Muscle layer of colon (tissue), 2 donors: ENCODE results near the gene CD164.
"Not testable (repeated sequence)": the region's sequence is repeated elsewhere in the genome, so short reads cannot be mapped to it uniquely, and the experiment has no call there.

Source experiments
- H3K27ac ChIP-seq: one replicate; pipeline ENCODE4 v1.7.0; 2013; ENCODE audit warnings: low read depth, mild to moderate bottlenecking, low read length, moderate library complexity
- H3K27me3 ChIP-seq, 2 donors: one replicate each; pipeline ENCODE4 v1.7.0; 2013; ENCODE audit warnings: low read length in 2 of 2, mild to moderate bottlenecking in 2 of 2; ENCODE audit not compliant: insufficient read depth in 2 of 2, control insufficient read depth in 1 of 2
- H3K36me3 ChIP-seq: one replicate; pipeline ENCODE4 v1.7.0; 2013; ENCODE audit warnings: mild to moderate bottlenecking, low read length; ENCODE audit not compliant: insufficient read depth
- H3K4me1 ChIP-seq: one replicate; pipeline ENCODE4 v1.7.0; 2013; ENCODE audit warnings: mild to moderate bottlenecking, low read length; ENCODE audit not compliant: insufficient read depth
- H3K4me3 ChIP-seq, 2 donors: one replicate each; pipeline ENCODE4 v1.7.0; 2013; ENCODE audit warnings: low read length in 2 of 2, low read depth in 1 of 2, mild to moderate bottlenecking in 1 of 2, moderate library complexity in 1 of 2
- H3K9ac ChIP-seq: one replicate; pipeline ENCODE4 v1.7.0; 2013; ENCODE audit warnings: low read length
- H3K9me3 ChIP-seq: one replicate; pipeline ENCODE4 v1.7.0; 2013; ENCODE audit warnings: mild to moderate bottlenecking, low read length
- donor health status: abdominal sarcoma.
- donor health status: Adenocarcinoma of cecum.

CD164 gene

DNA sequence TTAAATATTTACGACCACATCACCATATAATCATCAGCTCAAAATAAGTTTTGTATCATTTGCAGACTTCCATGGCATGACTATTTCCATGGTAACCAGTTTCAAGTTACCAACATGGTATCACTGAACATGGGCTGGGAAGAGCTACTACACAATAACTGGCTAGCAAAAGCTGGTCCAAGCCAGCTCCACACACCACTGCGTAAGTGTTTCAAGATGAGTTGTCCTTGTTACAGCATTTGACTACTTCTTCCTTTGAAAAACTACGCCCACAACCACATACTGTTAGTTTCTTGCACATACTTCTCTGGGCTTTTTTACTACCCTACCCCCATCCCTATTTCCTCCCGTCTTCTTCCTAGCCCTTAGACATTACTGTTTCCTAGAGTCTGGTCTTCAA lies 8.5 kb downstream of the CD164 start:
- H3K27ac ChIP-seq = no peak overlapping the region
- no peak overlapping the region for H3K9ac ChIP-seq
- peaks cover 55% of the 10 kb centered on the region for H3K36me3 ChIP-seq
- no peaks in the 10 kb centered on the region for H3K9me3 ChIP-seq
- H3K27me3 ChIP-seq = no peaks in the 10 kb centered on the region
- no peak overlapping the region for H3K4me3 ChIP-seq
- peaks cover 4% of the 10 kb centered on the region for H3K4me1 ChIP-seq

DNA sequence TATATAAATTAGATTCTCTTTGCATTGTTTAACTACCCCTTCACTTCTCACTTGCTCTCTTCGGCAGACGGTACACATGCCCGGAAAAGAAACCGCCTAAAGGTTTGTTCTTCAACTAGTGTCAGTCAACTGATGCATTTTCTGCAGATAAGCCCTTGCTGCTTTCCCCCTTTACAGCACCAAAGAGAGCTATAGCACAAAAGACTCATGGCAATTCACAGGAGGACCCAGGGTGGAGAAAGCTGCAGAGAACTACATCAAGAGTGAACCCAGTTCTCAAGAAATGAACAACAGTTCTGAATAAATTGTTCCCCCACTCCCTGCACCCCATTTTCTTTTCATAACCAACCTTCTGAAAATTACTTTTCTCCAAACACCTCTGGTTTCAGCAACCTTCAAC lies 8.9 kb downstream of the CD164 start:
- Histone ChIP-seq H3K4me3 (no peak overlapping the region), H3K27ac (no peak overlapping the region), H3K27me3 (no peaks in the 10 kb centered on the region), H3K4me1 (peaks cover 3% of the 10 kb centered on the region), H3K9ac (no peak overlapping the region), H3K36me3 (peaks cover 59% of the 10 kb centered on the region), H3K9me3 (no peaks in the 10 kb centered on the region)

DNA sequence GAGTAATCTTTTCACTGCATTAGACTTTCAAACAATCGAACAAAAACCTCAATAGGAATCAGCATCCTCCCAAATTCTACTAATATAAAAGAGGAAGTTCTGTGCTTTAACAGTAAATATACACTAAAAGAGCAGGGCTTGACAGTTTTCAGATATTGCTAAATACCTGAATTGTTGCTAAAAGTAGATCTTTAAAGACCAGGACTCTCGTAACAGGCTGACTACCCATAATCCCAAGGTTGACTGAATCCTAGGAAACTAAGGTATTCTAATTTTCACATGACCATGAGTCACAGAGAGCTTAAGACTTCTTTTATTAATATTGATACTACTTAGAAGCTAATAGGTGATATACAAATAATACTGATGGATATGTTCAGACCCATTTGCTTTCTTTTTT lies 10.1 kb downstream of the CD164 start:
- H3K36me3 ChIP-seq = peaks cover 64% of the 10 kb centered on the region

DNA sequence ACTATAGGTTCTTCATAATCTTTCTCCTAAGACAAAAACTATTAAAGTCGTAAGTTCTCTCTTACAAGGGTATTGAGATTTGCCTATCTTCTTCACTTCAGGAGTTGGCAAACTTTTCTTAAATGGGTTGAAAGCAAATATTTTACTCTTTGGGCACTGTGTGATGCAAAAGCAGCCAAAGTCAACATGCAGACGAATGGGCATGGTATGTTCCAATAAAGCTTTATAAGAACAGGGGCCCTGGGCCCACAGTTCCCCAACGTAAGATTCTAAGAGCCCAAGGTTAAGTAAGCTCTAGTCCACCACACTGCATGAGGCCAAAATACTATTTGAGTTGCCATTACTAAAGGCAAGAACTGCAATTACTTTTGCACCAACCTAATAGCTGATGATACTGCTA lies 11.5 kb downstream of the CD164 start:
- Histone ChIP-seq H3K9ac (no peak overlapping the region), H3K4me3 (no peak overlapping the region), H3K9me3 (no peaks in the 10 kb centered on the region), H3K27ac (no peak overlapping the region), H3K4me1 (no peaks in the 10 kb centered on the region), H3K36me3 (peaks cover 58% of the 10 kb centered on the region), H3K27me3 (no peaks in the 10 kb centered on the region)

More for the DNA sequence above, 10.1 kb downstream of the CD164 start:
- Histone ChIP-seq H3K27me3 (no peaks in the 10 kb centered on the region), H3K4me3 (no peak overlapping the region), H3K4me1 (no peaks in the 10 kb centered on the region), H3K9me3 (no peaks in the 10 kb centered on the region), H3K27ac (no peak overlapping the region), H3K9ac (no peak overlapping the region)

DNA sequence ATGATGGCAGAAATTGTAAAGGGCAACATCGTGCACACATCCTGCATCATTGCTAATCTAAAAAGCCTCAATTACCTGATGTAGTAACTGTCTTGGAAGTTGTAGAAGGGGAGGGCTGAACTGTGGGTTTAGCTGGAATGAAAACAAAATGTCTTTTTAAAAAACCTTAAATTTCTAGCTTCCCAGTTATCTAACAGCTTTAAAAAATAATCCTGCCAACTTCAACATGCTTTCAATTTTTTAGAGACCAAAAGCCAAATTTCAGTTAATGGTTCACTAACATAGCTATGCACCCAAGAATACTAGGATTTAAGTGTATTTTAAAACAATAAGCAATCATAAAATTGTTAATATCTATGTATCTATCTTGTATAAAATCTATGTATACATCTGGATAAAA lies 11.9 kb downstream of the CD164 start:
- no peak overlapping the region for H3K4me3 ChIP-seq
- H3K27me3 ChIP-seq = no peaks in the 10 kb centered on the region
- H3K4me1 ChIP-seq = no peaks in the 10 kb centered on the region
- H3K36me3 ChIP-seq = peaks cover 56% of the 10 kb centered on the region
- H3K9me3 ChIP-seq = no peaks in the 10 kb centered on the region
- no peak overlapping the region for H3K9ac ChIP-seq
- no peak overlapping the region for H3K27ac ChIP-seq

DNA sequence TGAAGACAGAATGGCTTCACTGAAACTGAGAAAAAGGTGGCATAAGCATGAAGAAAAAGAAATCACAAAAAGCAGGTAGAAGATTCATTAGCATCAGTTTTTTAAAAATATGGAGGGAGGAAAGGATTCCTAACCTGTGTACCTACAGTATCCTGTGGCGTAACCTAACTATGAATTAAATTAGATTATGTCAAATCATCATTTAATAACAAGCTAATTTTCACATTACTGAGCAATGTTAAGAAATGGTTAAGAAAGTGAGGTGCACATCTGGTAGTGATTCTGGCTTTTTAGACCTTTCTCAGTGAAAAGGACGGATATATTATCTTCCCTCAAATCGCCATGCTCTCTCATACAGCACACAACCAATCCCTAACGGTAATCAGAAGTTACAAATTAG lies 12.5 kb downstream of the CD164 start:
- no peak overlapping the region for H3K9ac ChIP-seq
- H3K4me3 ChIP-seq = no peak overlapping the region
- no peaks in the 10 kb centered on the region for H3K9me3 ChIP-seq
- peaks cover 50% of the 10 kb centered on the region for H3K36me3 ChIP-seq
- H3K27me3 ChIP-seq = no peaks in the 10 kb centered on the region
- no peak overlapping the region for H3K27ac ChIP-seq
- H3K4me1 ChIP-seq = no peaks in the 10 kb centered on the region

DNA sequence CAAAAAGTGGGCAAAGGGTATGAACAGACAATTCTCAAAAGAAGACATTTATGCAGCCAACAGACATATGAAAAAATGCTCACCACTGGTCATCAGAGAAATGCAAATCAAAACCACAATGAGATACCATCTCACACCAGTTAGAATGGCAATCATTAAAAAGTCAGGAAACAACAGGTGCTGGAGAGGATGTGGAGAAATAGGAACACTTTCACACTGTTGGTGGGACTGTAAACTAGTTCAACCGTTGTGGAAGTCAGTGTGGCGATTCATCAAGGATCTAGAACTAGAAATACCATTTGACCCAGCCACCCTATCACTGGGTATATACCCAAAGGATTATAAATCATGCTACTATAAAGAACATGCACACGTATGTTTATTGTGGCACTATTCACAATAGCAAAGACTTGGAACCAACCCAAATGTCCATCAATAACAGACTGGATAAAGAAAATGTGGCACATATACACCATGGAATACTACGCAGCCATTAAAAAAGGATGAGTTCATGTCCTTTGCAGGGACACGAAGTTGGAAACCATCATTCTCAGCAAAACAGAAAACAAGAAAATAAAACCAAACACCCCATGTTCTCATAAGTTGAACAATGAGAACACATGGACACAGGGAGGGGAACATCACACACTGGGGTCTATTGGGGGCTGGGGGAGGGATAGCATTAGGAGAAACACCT lies 17.7 kb downstream of the CD164 start:
- H3K9ac ChIP-seq = not testable (repeated sequence)

DNA sequence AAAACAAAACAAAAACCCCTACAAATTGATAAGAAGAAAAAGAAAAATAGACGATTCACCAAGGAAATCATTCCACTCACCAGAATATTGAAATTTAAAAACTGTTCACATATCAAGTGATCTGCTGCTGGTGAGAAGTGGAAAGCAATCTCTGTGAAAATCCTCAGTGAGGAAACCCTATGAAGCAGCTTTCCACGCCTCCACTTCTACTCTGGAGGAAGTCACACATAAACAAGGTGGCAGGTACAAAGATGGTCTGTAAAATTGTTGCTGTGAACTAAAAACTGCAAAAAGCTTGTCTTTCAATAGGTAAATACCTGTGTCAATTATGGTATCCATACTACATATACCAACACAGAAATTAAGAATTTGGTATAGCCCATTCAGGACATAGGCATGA lies 18.5 kb downstream of the CD164 start:
- H3K27ac ChIP-seq = no peak overlapping the region
- no peak overlapping the region for H3K4me3 ChIP-seq
- H3K27me3 ChIP-seq = no peaks in the 10 kb centered on the region
- no peaks in the 10 kb centered on the region for H3K9me3 ChIP-seq
- no peak overlapping the region for H3K9ac ChIP-seq
- no peaks in the 10 kb centered on the region for H3K4me1 ChIP-seq
- H3K36me3 ChIP-seq = peaks cover 38% of the 10 kb centered on the region

More for the DNA sequence above, 17.7 kb downstream of the CD164 start:
- H3K9me3 ChIP-seq, H3K4me3 ChIP-seq, H3K4me1 ChIP-seq, H3K27ac ChIP-seq, H3K27me3 ChIP-seq: not testable (repeated sequence)
- H3K36me3 ChIP-seq = peaks cover 35% of the 10 kb centered on the region

DNA sequence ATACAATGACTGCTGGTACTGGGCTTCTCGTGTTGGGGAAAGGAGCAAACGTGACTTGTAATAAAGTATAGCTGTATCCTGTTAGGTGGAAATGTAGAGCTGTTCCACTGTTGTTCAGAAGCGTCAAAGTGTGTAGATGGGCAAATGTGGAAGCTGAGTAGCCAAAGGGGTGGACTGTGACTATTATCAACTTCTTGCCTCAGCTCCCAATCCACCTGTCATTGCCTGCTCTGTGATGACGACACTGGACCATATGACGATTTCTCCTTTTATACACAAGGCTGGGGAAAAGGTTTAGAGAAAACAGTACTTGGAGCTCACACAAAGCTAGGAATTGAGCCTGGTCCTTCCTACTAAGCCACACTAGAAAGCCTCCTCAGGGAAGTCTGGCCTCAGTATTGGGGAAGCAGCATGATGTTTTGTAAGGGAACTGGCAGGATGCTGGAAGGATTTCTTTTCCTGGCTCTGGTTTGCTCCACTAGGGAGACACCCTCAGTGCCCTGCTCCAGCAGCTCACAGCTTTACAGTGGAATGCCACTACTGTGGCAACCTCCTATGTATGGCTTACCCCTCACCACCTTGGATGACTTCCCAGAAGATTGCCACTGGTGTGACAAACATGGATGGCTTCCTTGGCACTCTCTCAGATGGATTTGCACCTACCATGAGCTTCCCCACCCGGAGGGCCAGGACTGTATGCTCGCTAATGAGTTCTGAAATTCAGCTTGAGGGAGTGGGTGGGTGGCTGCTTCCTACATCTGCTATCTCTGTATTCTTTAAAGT lies 20.0 kb downstream of the CD164 start:
- Histone ChIP-seq H3K4me1 (no peaks in the 10 kb centered on the region), H3K9ac (no peak overlapping the region), H3K27ac (no peak overlapping the region), H3K36me3 (peaks cover 26% of the 10 kb centered on the region), H3K27me3 (no peaks in the 10 kb centered on the region), H3K4me3 (no peak overlapping the region), H3K9me3 (no peaks in the 10 kb centered on the region)

DNA sequence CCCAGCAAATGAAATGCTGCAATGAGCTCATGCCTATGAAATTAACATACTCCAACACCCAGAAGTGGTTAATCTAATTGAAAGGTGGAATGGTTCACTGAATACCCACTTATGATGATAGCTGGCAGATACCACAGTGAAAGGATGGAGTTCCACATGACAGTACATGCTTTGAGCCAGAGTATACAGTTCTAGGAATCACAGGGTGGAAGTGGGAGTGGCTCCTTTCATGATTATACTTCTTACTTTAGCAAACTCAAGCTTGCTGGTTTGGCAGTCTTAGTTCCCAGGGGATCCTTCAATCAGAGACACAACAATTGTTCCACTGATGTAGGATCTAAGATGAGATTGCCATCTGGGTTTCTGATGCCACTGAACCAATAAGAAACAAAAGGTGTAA lies 21.5 kb downstream of the CD164 start:
- no peaks in the 10 kb centered on the region for H3K9me3 ChIP-seq
- no peaks in the 10 kb centered on the region for H3K4me1 ChIP-seq
- H3K36me3 ChIP-seq = peaks cover 27% of the 10 kb centered on the region
- no peak overlapping the region for H3K4me3 ChIP-seq
- no peak overlapping the region for H3K9ac ChIP-seq
- no peaks in the 10 kb centered on the region for H3K27me3 ChIP-seq
- H3K27ac ChIP-seq = no peak overlapping the region

DNA sequence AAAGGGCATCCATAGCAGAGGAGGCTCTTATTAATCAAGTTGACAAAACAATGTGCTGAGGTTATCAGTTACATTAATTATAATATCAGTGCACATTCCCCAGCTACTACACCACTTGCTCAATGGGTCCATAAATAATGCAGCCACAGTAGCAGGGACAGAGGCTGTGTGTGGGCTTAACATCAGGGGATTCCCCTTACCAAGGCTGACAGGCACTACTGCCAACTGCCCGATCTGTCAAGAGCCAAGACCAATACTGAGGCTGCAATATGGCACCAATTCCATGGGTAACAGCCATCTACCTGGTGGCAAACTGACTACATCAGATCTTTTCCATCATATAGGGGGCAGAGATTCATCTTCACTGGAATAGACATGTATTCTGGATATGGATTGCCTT lies 22.0 kb downstream of the CD164 start:
- no peaks in the 10 kb centered on the region for H3K4me1 ChIP-seq
- H3K27me3 ChIP-seq = no peaks in the 10 kb centered on the region
- H3K36me3 ChIP-seq = peaks cover 27% of the 10 kb centered on the region
- no peak overlapping the region for H3K4me3 ChIP-seq
- no peak overlapping the region for H3K27ac ChIP-seq
- H3K9ac ChIP-seq = no peak overlapping the region
- H3K9me3 ChIP-seq = no peaks in the 10 kb centered on the region

DNA sequence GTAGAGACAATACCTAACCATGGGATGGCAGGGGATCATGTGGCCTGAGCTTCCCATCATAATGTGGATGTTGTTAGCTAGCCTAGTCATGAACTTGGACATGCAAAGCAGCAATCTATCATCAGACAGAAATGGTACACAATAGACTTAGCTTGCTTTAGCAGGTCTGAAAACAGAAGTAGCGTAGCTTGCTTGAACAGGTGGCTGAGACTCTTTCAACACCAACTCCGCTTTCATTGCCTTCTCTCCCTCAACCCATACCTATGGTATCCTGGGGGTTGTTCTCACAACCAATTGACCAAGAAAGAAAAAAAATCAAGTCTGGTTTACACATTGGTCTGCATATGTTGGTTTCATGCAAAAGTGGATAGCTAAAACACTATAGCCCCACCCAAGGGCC lies 23.0 kb downstream of the CD164 start:
- H3K9ac ChIP-seq = no peak overlapping the region
- no peak overlapping the region for H3K27ac ChIP-seq
- no peak overlapping the region for H3K4me3 ChIP-seq
- H3K36me3 ChIP-seq = peaks cover 28% of the 10 kb centered on the region
- no peaks in the 10 kb centered on the region for H3K27me3 ChIP-seq
- H3K9me3 ChIP-seq = no peaks in the 10 kb centered on the region
- H3K4me1 ChIP-seq = no peaks in the 10 kb centered on the region
